HG02981 (cell line): ENCODE results near the gene SPECC1L.
"Not testable (repeated sequence)": the region's sequence is repeated elsewhere in the genome, so short reads cannot be mapped to it uniquely, and the experiment has no call there.

Experiments used
- ATAC-seq: cut with Tn5 transposase; IDR thresholded peaks from one replicate; pipeline ENCODE4 v1.9.1; 2021; ENCODE audit warnings: mild to moderate bottlenecking, moderate library complexity; ENCODE audit not compliant: unreplicated experiment

Gene SPECC1L

GRCh38 chr22:24245584-24246561, 24.8 kb upstream of the SPECC1L start:
- not testable (repeated sequence) for ATAC-seq

- no peak for ATAC-seq
Observed at GRCh38 chr22:24247011-24247507, 23.6 kb upstream of the SPECC1L start.

- ATAC-seq = no peak
Observed at GRCh38 chr22:24247564-24248344, 22.9 kb upstream of the SPECC1L start.

GRCh38 chr22:24248611-24249010, 22.0 kb upstream of the SPECC1L start:
- not testable (repeated sequence) for ATAC-seq

GRCh38 chr22:24249413-24249812, 21.2 kb upstream of the SPECC1L start:
- ATAC-seq = not testable (repeated sequence)

GRCh38 chr22:24251286-24251685, 19.3 kb upstream of the SPECC1L start:
- not testable (repeated sequence) for ATAC-seq

GRCh38 chr22:24253126-24253525, 17.5 kb upstream of the SPECC1L start:
- not testable (repeated sequence) for ATAC-seq

- not testable (repeated sequence) for ATAC-seq
Observed at GRCh38 chr22:24256136-24256535, 14.5 kb upstream of the SPECC1L start.

GRCh38 chr22:24256736-24257135, 13.9 kb upstream of the SPECC1L start:
- ATAC-seq = not testable (repeated sequence)

GRCh38 chr22:24259459-24259858, 11.2 kb upstream of the SPECC1L start:
- ATAC-seq = not testable (repeated sequence)

- ATAC-seq = not testable (repeated sequence)
Observed at GRCh38 chr22:24262185-24262749, 8.4 kb upstream of the SPECC1L start.

- ATAC-seq = not testable (repeated sequence)
Observed at GRCh38 chr22:24263479-24263878, 7.2 kb upstream of the SPECC1L start.

- not testable (repeated sequence) for ATAC-seq
Observed at GRCh38 chr22:24264329-24264896, 6.2 kb upstream of the SPECC1L start.

GRCh38 chr22:24265734-24266133, 4.9 kb upstream of the SPECC1L start:
- ATAC-seq = no peak

GRCh38 chr22:24266495-24266894, 4.1 kb upstream of the SPECC1L start:
- ATAC-seq = not testable (repeated sequence)

- no peak for ATAC-seq
Observed at GRCh38 chr22:24271386-24271854, 789 bp downstream of the SPECC1L start.

GRCh38 chr22:24273031-24273430, 2.4 kb downstream of the SPECC1L start:
- ATAC-seq = not testable (repeated sequence)

- not testable (repeated sequence) for ATAC-seq
Observed at GRCh38 chr22:24273906-24274305, 3.3 kb downstream of the SPECC1L start.

GRCh38 chr22:24274696-24275405, 4.2 kb downstream of the SPECC1L start:
- ATAC-seq = not testable (repeated sequence)

GRCh38 chr22:24280363-24280762, 9.7 kb downstream of the SPECC1L start:
- ATAC-seq = not testable (repeated sequence)
